Astrocyte of the hippocampus (primary cell): Measurements from ENCODE around the gene PFN4.

Experiments
- DNase-seq: peaks from one replicate; pipeline ENCODE4 v3.0.0; 2011; ENCODE audit warnings: low read depth, low spot score

The PFN4 gene

DNA sequence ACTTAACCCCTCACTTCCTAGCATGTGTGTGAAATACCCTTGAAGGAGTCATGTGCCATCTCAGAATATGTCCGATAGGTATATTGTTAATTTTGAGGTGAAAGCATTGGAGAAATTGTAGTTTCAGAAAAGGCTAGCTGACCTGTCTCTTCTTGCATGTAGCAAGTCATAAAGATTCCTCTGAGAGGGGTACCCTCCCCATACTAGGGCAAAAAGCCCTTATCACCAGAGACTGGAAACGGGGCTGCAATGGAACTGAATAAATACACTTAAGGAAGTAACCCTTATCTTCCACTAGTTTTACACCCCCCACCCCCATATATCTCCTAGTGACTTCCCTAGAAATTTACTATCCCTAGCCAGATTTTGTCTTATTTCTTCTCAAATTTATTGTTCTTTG, 45.3 kb downstream of the PFN4 start:
- no peak for DNase-seq

DNA sequence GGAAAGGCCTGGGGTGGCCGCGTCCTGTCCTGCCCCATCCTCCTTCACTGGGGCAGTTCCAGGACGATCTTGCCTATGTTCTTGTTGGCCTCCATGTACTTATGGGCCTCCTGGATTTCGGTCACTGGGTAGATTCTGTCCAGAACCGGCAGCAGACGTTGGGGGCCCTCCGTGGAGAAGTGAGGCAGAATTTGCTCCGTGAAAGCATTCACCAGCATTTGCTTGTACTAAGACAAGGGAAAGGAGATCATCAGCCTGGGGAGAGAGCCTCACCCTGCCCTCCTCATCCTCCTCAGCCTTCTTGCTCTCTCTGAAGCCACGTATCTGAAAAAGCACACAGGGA, 45.6 kb downstream of the PFN4 start:
- no peak for DNase-seq

DNA sequence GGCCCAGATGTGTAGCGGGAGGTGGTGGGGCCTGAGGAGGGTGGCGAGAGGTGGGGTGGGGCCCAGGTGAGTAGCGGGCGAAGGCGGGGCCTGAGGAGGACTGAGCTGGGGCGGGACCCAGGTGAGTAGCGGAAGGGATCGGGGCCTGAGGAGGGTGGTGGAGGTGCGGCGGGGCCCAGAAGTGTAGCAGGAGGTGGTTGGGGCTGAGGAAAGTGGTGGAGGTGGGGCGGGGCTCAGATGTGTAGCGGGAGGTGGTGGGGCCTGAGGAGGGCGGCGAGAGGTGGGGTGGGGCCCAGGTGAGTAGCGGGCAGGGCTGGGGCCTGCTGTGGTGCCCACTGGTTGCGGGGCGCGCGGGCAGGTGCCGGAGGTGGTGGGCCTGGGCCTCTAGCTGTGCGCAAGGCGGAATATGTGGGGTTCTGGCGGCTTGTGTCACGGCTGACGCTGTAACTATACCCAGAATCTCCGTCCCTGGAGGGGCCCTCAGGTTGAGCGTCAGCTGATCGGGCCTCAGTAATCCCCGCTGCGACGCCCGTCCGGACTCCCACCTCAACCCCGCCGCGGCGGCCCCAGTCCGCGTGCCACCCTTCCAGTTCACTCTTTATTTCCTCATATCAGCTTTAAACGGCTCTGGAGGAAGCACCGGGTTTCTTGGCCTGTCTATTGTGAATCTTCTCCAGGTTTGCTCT, 46.1 kb downstream of the PFN4 start:
- DNase-seq = peak; percentile 44

DNA sequence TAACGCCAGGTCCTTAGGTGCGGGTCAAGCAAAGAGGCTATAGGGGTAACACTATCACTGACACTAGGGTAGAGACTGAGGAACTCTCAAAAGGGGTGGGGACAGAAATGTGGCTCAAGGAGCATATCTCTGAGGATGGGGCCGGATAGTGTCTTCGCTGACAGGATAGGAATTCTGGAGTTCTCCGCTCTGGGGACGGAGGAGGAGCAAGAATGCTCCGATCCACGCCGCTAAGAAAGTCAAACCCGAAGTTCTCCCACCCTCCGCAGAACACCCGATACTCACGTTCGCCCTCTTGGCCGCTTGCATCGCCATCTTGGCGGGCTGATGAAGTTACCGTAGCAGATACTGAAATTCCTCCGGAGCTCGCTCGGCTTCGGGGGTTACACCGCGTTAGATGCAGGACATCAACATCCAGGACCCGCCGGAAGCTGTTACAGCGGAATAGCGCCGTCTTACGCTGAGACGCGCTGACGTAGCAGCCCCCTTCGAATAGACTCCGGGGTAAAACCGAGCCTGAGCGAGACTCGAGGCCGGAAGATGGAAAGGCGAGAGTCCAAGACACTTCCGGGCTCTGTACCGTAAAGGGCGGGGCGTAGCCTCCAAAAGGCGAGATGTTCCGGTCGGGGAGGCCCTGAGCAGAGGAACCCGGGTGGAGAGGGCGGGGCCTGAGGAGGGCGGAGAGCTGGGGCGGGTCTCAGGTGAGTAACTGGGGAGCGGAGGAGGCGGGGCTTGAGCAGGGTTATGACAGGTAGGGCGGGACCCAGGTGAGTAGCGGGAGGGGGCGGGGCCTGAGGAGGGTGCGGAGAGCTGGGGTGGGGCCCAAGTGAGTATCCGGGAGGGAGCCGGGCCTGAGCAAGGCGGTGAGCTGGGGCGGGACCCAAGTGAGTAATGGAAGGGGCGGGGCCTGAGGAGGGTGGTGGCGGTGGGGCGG, 47.0 kb downstream of the PFN4 start, which contains the start of gene SF3B6:
SF3B6 (minus strand) TSS at position 412 of the 934 bp plus-strand sequence; CDS start at position 315, 97 bp downstream.
- peak; percentile 99 for DNase-seq

DNA sequence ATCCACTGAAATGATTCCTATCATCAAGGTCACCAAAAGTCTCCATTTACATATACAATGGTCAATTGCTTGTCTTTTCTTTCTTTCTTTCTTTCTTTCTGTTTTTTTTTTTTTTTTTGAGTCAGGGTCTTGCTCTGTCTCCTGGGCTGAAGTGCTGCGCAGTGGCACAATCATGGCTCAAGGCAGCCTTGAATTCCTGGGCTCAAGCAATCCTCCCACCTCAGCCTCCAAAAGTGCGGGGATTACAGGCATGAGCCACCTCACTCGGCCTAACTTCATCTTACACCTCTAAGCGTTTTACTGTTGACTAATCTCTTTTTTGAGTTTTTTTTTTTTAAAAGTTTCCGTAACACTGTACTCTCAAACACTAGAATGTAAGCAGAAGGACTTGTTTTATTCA, 47.9 kb downstream of the PFN4 start:
- DNase-seq = no peak

DNA sequence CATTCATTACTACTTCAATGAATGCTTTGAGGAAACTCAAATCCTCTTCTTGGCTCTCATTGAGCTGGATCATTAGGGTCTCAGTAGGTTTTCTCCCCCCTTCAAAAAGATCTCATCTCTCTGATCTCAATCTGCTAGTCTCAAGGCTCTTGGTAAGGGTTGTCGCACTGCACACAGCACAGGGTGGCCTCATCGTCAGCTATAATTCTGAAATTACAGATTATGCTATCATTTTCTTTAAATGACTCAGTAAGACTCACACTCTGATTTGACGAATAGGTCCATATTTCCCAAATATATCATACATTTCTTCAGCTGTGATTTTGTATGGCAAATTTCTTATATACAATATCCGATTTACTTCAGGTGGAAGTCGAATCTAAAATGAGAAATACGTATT, 49.3 kb downstream of the PFN4 start:
- no peak for DNase-seq

DNA sequence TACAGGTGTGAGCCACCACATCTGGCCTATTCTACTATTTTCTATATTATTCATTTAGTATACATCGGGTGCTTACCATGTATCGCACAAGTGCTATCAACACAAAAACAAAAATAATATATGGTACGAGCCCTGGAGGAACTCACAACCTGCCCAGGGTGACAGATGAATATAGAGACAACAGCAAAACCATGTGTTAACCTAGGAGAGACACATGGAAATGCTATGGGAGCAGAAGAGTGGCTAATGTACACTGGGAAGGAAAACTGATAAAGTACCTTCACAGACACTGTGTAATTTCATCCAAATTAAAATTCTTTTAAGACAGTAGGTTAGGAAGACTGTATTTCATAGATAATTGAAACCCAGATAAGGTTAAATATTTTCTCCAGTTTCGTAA, 50.9 kb downstream of the PFN4 start:
- DNase-seq = no peak

DNA sequence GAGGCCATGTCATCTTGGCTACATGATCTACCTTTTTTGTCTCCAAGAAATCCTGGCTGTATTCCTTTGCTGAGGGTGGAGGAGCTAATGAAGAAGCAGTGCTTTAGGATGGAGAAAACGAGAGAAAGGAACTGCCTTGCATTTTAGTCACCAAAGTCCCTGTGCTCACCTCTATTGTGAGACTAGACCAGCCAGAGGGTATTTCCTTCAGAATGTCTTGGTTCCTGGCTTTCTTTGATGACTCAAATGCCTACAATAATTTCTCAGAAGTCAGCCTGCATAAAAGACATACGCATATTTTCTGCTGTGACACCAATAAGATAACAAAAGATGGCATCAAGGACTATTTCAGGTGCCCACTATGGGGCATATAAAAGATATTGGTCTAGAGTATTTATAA, 57.8 kb downstream of the PFN4 start:
- no peak for DNase-seq
